Fibroblast of lung (primary cell): ENCODE results near the gene NCKAP5. TPM values are rescaled to one million over a fixed set of nuclear protein-coding genes. Genes with fewer than 3 reads are reported as not detected.

ENCODE experiments used
- DNase-seq, 2 donors: peaks; one replicate each; pipeline versions ENCODE4 v3.0.0 to v3.0.0-alpha.2; 2010; ENCODE audit warnings: low read depth in 2 of 2
- H2AFZ ChIP-seq: 2 replicates; pipeline ENCODE4 v1.5.1; 2012; ENCODE audit warnings: low read length, control low read depth, inconsistent platforms
- H3K27ac ChIP-seq: 2 replicates; pipeline ENCODE4 v1.5.1; 2011; ENCODE audit warnings: low read length, control low read depth; ENCODE audit not compliant: insufficient read depth
- H3K27me3 ChIP-seq: 2 replicates; pipeline ENCODE4 v1.5.1; 2011; ENCODE audit warnings: mild to moderate bottlenecking, low read length; ENCODE audit not compliant: control insufficient read depth, insufficient read depth
- H3K36me3 ChIP-seq: 2 replicates; pipeline ENCODE4 v1.5.1; 2011; ENCODE audit warnings: low read length; ENCODE audit not compliant: control insufficient read depth, insufficient read depth
- H3K4me1 ChIP-seq: 2 replicates; pipeline ENCODE4 v1.5.1; 2011; ENCODE audit warnings: low read length; ENCODE audit not compliant: control insufficient read depth, insufficient read depth; ENCODE audit errors: extremely low read depth
- H3K4me2 ChIP-seq: 2 replicates; pipeline ENCODE4 v1.5.1; 2011; ENCODE audit warnings: low read length, control low read depth; ENCODE audit not compliant: insufficient read depth; ENCODE audit errors: extremely low read depth
- H3K4me3 ChIP-seq, 4 experiments: fragments of 200-600 bp in 1 of 4; sonication (generic) in 1 of 4; replicated peaks in 1 of 4; 2 replicates each; pipeline ENCODE4 v1.5.1; 2011 to 2016; ENCODE audit warnings: low read length in 4 of 4, low read depth in 3 of 4, mild to moderate bottlenecking in 3 of 4, control low read depth in 2 of 4, inconsistent platforms in 1 of 4, mixed read lengths in 1 of 4; ENCODE audit not compliant: insufficient read depth in 1 of 4; ENCODE audit errors: control extremely low read depth in 1 of 4
- H3K79me2 ChIP-seq: 2 replicates; pipeline ENCODE4 v1.5.1; 2012; ENCODE audit warnings: mild to moderate bottlenecking, low read length, inconsistent platforms; ENCODE audit not compliant: control insufficient read depth, insufficient read depth
- H3K9ac ChIP-seq: 2 replicates; pipeline ENCODE4 v1.5.1; 2011; ENCODE audit warnings: mild to moderate bottlenecking, low read length, control low read depth; ENCODE audit not compliant: insufficient read depth
- H3K9me3 ChIP-seq: 2 replicates; pipeline ENCODE4 v1.5.1; 2012; ENCODE audit warnings: low read depth, low read length; ENCODE audit not compliant: control insufficient read depth, insufficient read depth
- H4K20me1 ChIP-seq: 2 replicates; pipeline ENCODE4 v1.5.1; 2011; ENCODE audit warnings: low read length; ENCODE audit not compliant: control insufficient read depth, insufficient read depth; ENCODE audit errors: extremely low read depth
- CTCF ChIP-seq, 2 donors: IDR thresholded peaks in 1 of 2; conservative IDR thresholded peaks in 1 of 2; 1 replicate in 1 of 2; 2 replicates in 1 of 2; pipeline ENCODE4 v1.5.1; 2011 to 2012; ENCODE audit warnings: low read length in 2 of 2, control low read depth in 1 of 2, inconsistent platforms in 1 of 2, low read depth in 1 of 2, mild to moderate bottlenecking in 1 of 2
- EZH2 ChIP-seq: IDR thresholded peaks from 2 replicates; pipeline ENCODE4 v1.5.1; 2012; ENCODE audit warnings: low read length, control low read depth, mild to moderate bottlenecking; ENCODE audit errors: missing control alignments
- polyA plus RNA-seq, 2 donors: library from polyadenylated mRNA; depleted of rRNA in 1 of 2; stranded (reverse) in 1 of 2; unstranded in 1 of 2; fragments of >200 nt; gene quantifications; 2 replicates each; pipeline ENCODE4 v1.2.1, GENCODE V29; 2011 to 2012; ENCODE audit warnings: missing spikeins in 1 of 2
- total RNA-seq: library from RNA; depleted of rRNA; stranded (reverse); fragments of >200 nt; gene quantifications from 2 replicates; pipeline ENCODE4 v1.2.1, GENCODE V29; 2014

Gene NCKAP5
- total and polyA plus RNA-seq, 2 donors (not counting 1 experiment from before 2014, with no cell fraction given), result 2.6 to 6.2 TPM

- no peaks in the 10 kb centered on the region for H3K79me2 ChIP-seq
- H3K27me3 ChIP-seq, result no peaks in the 10 kb centered on the region
- no peaks in the 10 kb centered on the region for H3K36me3 ChIP-seq
- no peak overlapping the region for H3K27ac ChIP-seq
- no peaks in the 10 kb centered on the region for H3K9me3 ChIP-seq
- no peak overlapping the region for H3K9ac ChIP-seq
- H3K4me1 ChIP-seq, result no peaks in the 10 kb centered on the region
- no peak overlapping the region for H2AFZ ChIP-seq
- H3K4me3 ChIP-seq, result no peak overlapping the region
- no peak overlapping the region for H3K4me2 ChIP-seq
- TF ChIP-seq EZH2, result no peak
- no peak for TF ChIP-seq CTCF (conservative IDR thresholded peaks at IDR 0.05 in 1 of 2, IDR thresholded peaks at IDR 0.05 in 1 of 2; ENCODE audit: low read depth in 1 of 2, low read length in 2 of 2)
- no peak for DNase-seq
- H4K20me1 ChIP-seq, result no peaks in the 10 kb centered on the region
Observed at GRCh38 chr2:132891498-132891897, 676.8 kb downstream of the NCKAP5 start.

- no peak for TF ChIP-seq EZH2
- TF ChIP-seq CTCF (conservative IDR thresholded peaks at IDR 0.05 in 1 of 2, IDR thresholded peaks at IDR 0.05 in 1 of 2; ENCODE audit: low read depth in 1 of 2, low read length in 2 of 2), result no peak
- DNase-seq, result no peak
- Histone ChIP-seq H3K4me3 (no peak overlapping the region), H3K4me1 (no peaks in the 10 kb centered on the region), H3K4me2 (no peak overlapping the region), H3K36me3 (no peaks in the 10 kb centered on the region), H3K79me2 (no peaks in the 10 kb centered on the region), H3K9me3 (no peaks in the 10 kb centered on the region), H3K9ac (no peak overlapping the region), H3K27ac (no peak overlapping the region), H3K27me3 (no peaks in the 10 kb centered on the region), H4K20me1 (no peaks in the 10 kb centered on the region), H2AFZ (no peak overlapping the region)
Observed at GRCh38 chr2:132886574-132886973, 681.7 kb downstream of the NCKAP5 start.

- no peaks in the 10 kb centered on the region for H3K36me3 ChIP-seq
- DNase-seq, result no peak
- no peaks in the 10 kb centered on the region for H4K20me1 ChIP-seq
- no peaks in the 10 kb centered on the region for H3K4me1 ChIP-seq
- H3K27ac ChIP-seq, result no peak overlapping the region
- H3K9ac ChIP-seq, result no peak overlapping the region
- H3K27me3 ChIP-seq, result no peaks in the 10 kb centered on the region
- no peak overlapping the region for H2AFZ ChIP-seq
- no peak overlapping the region for H3K4me2 ChIP-seq
- H3K79me2 ChIP-seq, result no peaks in the 10 kb centered on the region
- H3K4me3 ChIP-seq, result no peak overlapping the region
- H3K9me3 ChIP-seq, result no peaks in the 10 kb centered on the region
- TF ChIP-seq CTCF (conservative IDR thresholded peaks at IDR 0.05 in 1 of 2, IDR thresholded peaks at IDR 0.05 in 1 of 2; ENCODE audit: low read depth in 1 of 2, low read length in 2 of 2) (no peak), EZH2 (no peak)
Observed at GRCh38 chr2:132884705-132885104, 683.6 kb downstream of the NCKAP5 start.
